B cell (primary cell): Measurements from ENCODE around the gene ACSBG1. TPM values are rescaled to one million over a fixed set of nuclear protein-coding genes. Genes with fewer than 3 reads are reported as not detected.

Experiments
- ATAC-seq: fragments of 200-7000 bp; cut with Tn5 transposase; one replicate; pipeline ENCODE4 v1.10.0; 2021; ENCODE audit warnings: low read depth, mild to moderate bottlenecking, moderate number of reproducible peaks, moderate library complexity
- CTCF ChIA-PET: fragments of 350-600 bp; sonication (Branson Sonifier 250); formaldehyde crosslinking; loops from one replicate; lab custom pipeline; 2021; ENCODE audit warnings: antibody characterized with exemption, inconsistent platforms; lab: Charles Lee
- POLR2A ChIA-PET: fragments of 350-600 bp; sonication (Branson Sonifier 250); formaldehyde crosslinking; loops from one replicate; lab custom pipeline; 2021; ENCODE audit warnings: antibody characterized with exemption; lab: Charles Lee
- DNase-seq: peaks from one replicate; pipeline ENCODE4 v3.0.0; 2013
- H2AFZ ChIP-seq: 2 replicates; pipeline ENCODE4 v1.6.1; 2012; ENCODE audit warnings: mild to moderate bottlenecking, low read depth, low read length; ENCODE audit not compliant: insufficient read depth, poor library complexity, severe bottlenecking
- H3K27ac ChIP-seq, 2 donors: 1 replicate in 1 of 2; 2 replicates in 1 of 2; pipeline ENCODE4 v1.5.1; 2012 to 2013; ENCODE audit warnings: low read length in 2 of 2, mild to moderate bottlenecking in 2 of 2, moderate library complexity in 1 of 2
- H3K27me3 ChIP-seq, 4 experiments: fragments of 200-600 bp in 1 of 4; sonication (generic) in 1 of 4; replicated peaks in 1 of 4; 1 replicate in 2 of 4; 2 replicates in 2 of 4; pipeline versions ENCODE4 v1.6.1 to v1.7.0; 2013 to 2016; ENCODE audit warnings: low read length in 3 of 4, mild to moderate bottlenecking in 2 of 4, mixed read lengths in 1 of 4, moderate library complexity in 1 of 4; ENCODE audit not compliant: insufficient read depth in 4 of 4, control insufficient read depth in 3 of 4; ENCODE audit errors: control extremely low read depth in 1 of 4
- H3K36me3 ChIP-seq, 2 experiments: replicated peaks in 1 of 2; 1 replicate in 1 of 2; 2 replicates in 1 of 2; pipeline versions ENCODE4 v1.6.1 to v1.7.1; 2013; ENCODE audit warnings: low read length in 1 of 2; ENCODE audit not compliant: insufficient read depth in 2 of 2, control insufficient read depth in 1 of 2; ENCODE audit errors: control extremely low read depth in 1 of 2, extremely low read depth in 1 of 2
- H3K4me1 ChIP-seq, 2 donors: fragments of 200-600 bp in 1 of 2; sonication (generic) in 1 of 2; 1 replicate in 1 of 2; 2 replicates in 1 of 2; pipeline versions ENCODE4 v1.5.1 to v1.6.1; 2013 to 2017; ENCODE audit warnings: low read length in 2 of 2; ENCODE audit not compliant: control insufficient read depth in 2 of 2, insufficient read depth in 2 of 2
- H3K4me2 ChIP-seq: replicated peaks from 2 replicates; pipeline ENCODE3; 2012; ENCODE audit warnings: mild to moderate bottlenecking, low read depth, low read length; ENCODE audit not compliant: poor library complexity, severe bottlenecking
- H3K4me3 ChIP-seq, 5 experiments: fragments of 200-600 bp in 1 of 5; sonication (generic) in 1 of 5; 1 replicate in 3 of 5; 2 replicates in 2 of 5; pipeline versions ENCODE4 v1.5.1 to v1.7.0; 2011 to 2016; ENCODE audit warnings: low read length in 4 of 5, mild to moderate bottlenecking in 4 of 5, low read depth in 2 of 5, control low read depth in 1 of 5, moderate library complexity in 1 of 5; ENCODE audit not compliant: insufficient read depth in 1 of 5; ENCODE audit errors: control extremely low read depth in 1 of 5, extremely low read depth in 1 of 5
- H3K79me2 ChIP-seq: fragments of 200-600 bp; sonication (generic); one replicate; pipeline ENCODE4 v1.6.0; 2016; ENCODE audit warnings: low read length; ENCODE audit not compliant: control insufficient read depth, insufficient read depth
- H3K9ac ChIP-seq: fragments of 200-600 bp; sonication (generic); 2 replicates; pipeline ENCODE4 v1.6.1; 2017; ENCODE audit warnings: mild to moderate bottlenecking, low read length, moderate library complexity
- H3K9me3 ChIP-seq, 3 donors: one replicate each; pipeline versions ENCODE4 v1.6.1 to v1.7.1; 2013; ENCODE audit warnings: low read length in 2 of 3; ENCODE audit not compliant: control insufficient read depth in 2 of 3, insufficient read depth in 1 of 3; ENCODE audit errors: control extremely low read depth in 1 of 3
- H4K20me1 ChIP-seq: 2 replicates; pipeline ENCODE4 v1.6.0; 2012; ENCODE audit warnings: mild to moderate bottlenecking, low read length; ENCODE audit not compliant: insufficient read depth, control insufficient read depth, poor library complexity, severe bottlenecking
- H3K27ac Mint-ChIP-seq: one replicate; pipeline ENCODE4 v1.8.0; 2021; ENCODE audit warnings: mixed read lengths
- H3K27me3 Mint-ChIP-seq: one replicate; pipeline ENCODE4 v1.8.0; 2021; ENCODE audit warnings: mixed read lengths
- H3K4me1 Mint-ChIP-seq: one replicate; pipeline ENCODE4 v1.8.0; 2021; ENCODE audit warnings: mixed read lengths
- H3K4me3 Mint-ChIP-seq: one replicate; pipeline ENCODE4 v1.8.0; 2021; ENCODE audit warnings: mixed read lengths
- H3K9me3 Mint-ChIP-seq: one replicate; pipeline ENCODE4 v1.8.0; 2022; ENCODE audit warnings: mixed read lengths; ENCODE audit not compliant: insufficient read depth
- CTCF ChIP-seq: fragments of 200-600 bp; IDR thresholded peaks from one replicate; pipeline ENCODE4 v1.8.0; 2022; ENCODE audit warnings: antibody characterized with exemption, mild to moderate bottlenecking
- EZH2 ChIP-seq: IDR thresholded peaks from 2 replicates; pipeline ENCODE4 v1.6.1; 2012; ENCODE audit warnings: borderline replicate concordance, low read depth, mild to moderate bottlenecking, moderate library complexity, low read length; ENCODE audit not compliant: insufficient read depth, poor library complexity, severe bottlenecking
- WGBS: methylation state at CpG from one replicate; pipeline ENCODE4 v1.1.5; 2013; ENCODE audit warnings: missing lambda C conversion rate; ENCODE audit not compliant: insufficient coverage; 5-methylcytosine and 5-hydroxymethylcytosine counted together
- intact Hi-C: fragments of 100-400 bp; cut with micrococcal nuclease; formaldehyde crosslinking; loops from one replicate; pipeline ENCODE4 v1.10.0; 2022
- polyA plus RNA-seq: library from polyadenylated mRNA; depleted of rRNA; stranded (reverse); fragments of >200 nt; gene quantifications from 2 replicates; pipeline ENCODE4 v1.2.3, GENCODE V29; 2012
- total RNA-seq, 2 donors: library from RNA; stranded (reverse); fragments of 120-200 nt in 1 of 2; gene quantifications; 1 replicate in 1 of 2; 2 replicates in 1 of 2; pipeline versions ENCODE4 v1.2.3 to v1.2.4, GENCODE V29; 2013 to 2022

ACSBG1 gene
- total and polyA plus RNA-seq, 2 donors (not counting 1 experiment from before 2014, with no cell fraction given): 0.03 to 0.07 TPM

- H3K27ac Mint-ChIP-seq: no peak overlapping the region
- 100% methylated on average over 3 of the region's 5 CpGs for WGBS
- no peaks in the 10 kb centered on the region for H3K4me1 Mint-ChIP-seq
- H3K4me3 Mint-ChIP-seq: no peak overlapping the region
- Histone ChIP-seq H3K4me2 (no peak overlapping the region), H3K9me3 (no peaks in the 10 kb centered on the region), H3K9ac (no peak overlapping the region), H4K20me1 (no peaks in the 10 kb centered on the region), H3K27ac (no peak overlapping the region), H3K4me3 (no peak overlapping the region), H3K79me2 (no peaks in the 10 kb centered on the region), H2AFZ (no peak overlapping the region), H3K27me3 (no peaks in the 10 kb centered on the region), H3K36me3 (peaks cover 0 to 5% of the 10 kb centered on the region in 2 experiments), H3K4me1 (no peaks in the 10 kb centered on the region)
- H3K27me3 Mint-ChIP-seq: no peaks in the 10 kb centered on the region
- no peak for TF ChIP-seq EZH2
- TF ChIP-seq CTCF: no peak
- intact Hi-C loops: no loop called here
- no peaks in the 10 kb centered on the region for H3K9me3 Mint-ChIP-seq
- ChIA-PET POLR2A (no interaction called here), CTCF (no interaction called here)
- ATAC-seq (no peak), DNase-seq (no peak)
These were observed 40.6 kb upstream of the ACSBG1 start for GRCh38 chr15:78274994-78275393.

GRCh38 chr15:78272776-78273175 is 38.4 kb upstream of the ACSBG1 start:
- Mint-ChIP-seq H3K9me3 (no peaks in the 10 kb centered on the region), H3K27ac (no peak overlapping the region), H3K4me3 (no peak overlapping the region), H3K4me1 (no peaks in the 10 kb centered on the region), H3K27me3 (no peaks in the 10 kb centered on the region)
- Histone ChIP-seq H3K27ac (no peak overlapping the region), H3K4me1 (no peaks in the 10 kb centered on the region), H3K27me3 (no peaks in the 10 kb centered on the region), H2AFZ (no peak overlapping the region), H3K9ac (no peak overlapping the region), H4K20me1 (no peaks in the 10 kb centered on the region), H3K79me2 (no peaks in the 10 kb centered on the region), H3K36me3 (no peaks in the 10 kb centered on the region), H3K4me3 (no peak overlapping the region), H3K9me3 (no peaks in the 10 kb centered on the region), H3K4me2 (no peak overlapping the region)
- intact Hi-C loops: no loop called here
- TF ChIP-seq EZH2 (no peak), CTCF (no peak)
- WGBS: 100% methylated on average over 1 of the region's 3 CpGs
- no peak for DNase-seq
- ChIA-PET POLR2A (no interaction called here), CTCF (interaction anchor here (0.8 kb wide), 1 partner anchor 32 kb away, joined by 4 read pairs; no protein-coding TSS in a partner anchor)
- ATAC-seq: no peak
